NCI-H146 treated with DMSO at 0.1 percent for 48 hours (cell line): ENCODE measurements around the gene LDLRAD4.

Source experiments
- DNase-seq: peaks from one replicate; lab custom pipeline; 2025; ENCODE audit not compliant: unreplicated experiment; lab: John Stamatoyannopoulos, UW

LDLRAD4 gene

GRCh38 chr18:13420969-13421686 is 202.6 kb downstream of the LDLRAD4 start:
- DNase-seq = no peak

- no peak for DNase-seq
Measured at GRCh38 chr18:13422541-13423147, 204.1 kb downstream of the LDLRAD4 start.

- DNase-seq = no peak
Measured at GRCh38 chr18:13423352-13423751, 204.8 kb downstream of the LDLRAD4 start.

- no peak for DNase-seq
Measured at GRCh38 chr18:13424363-13424762, 205.8 kb downstream of the LDLRAD4 start.

- DNase-seq = no peak
Measured at GRCh38 chr18:13425357-13426091, 207.0 kb downstream of the LDLRAD4 start.

- DNase-seq = no peak
Measured at GRCh38 chr18:13427354-13427753, 208.8 kb downstream of the LDLRAD4 start.

- no peak for DNase-seq
Measured at GRCh38 chr18:13428319-13428718, 209.8 kb downstream of the LDLRAD4 start.

GRCh38 chr18:13429016-13429415 is 210.5 kb downstream of the LDLRAD4 start:
- no peak for DNase-seq

GRCh38 chr18:13429884-13430510 is 211.4 kb downstream of the LDLRAD4 start:
- DNase-seq = no peak

- DNase-seq = no peak
Measured at GRCh38 chr18:13430663-13431062, 212.1 kb downstream of the LDLRAD4 start.

GRCh38 chr18:13431886-13432285 is 213.3 kb downstream of the LDLRAD4 start:
- no peak for DNase-seq

- no peak for DNase-seq
Measured at GRCh38 chr18:13433125-13433524, 214.6 kb downstream of the LDLRAD4 start.

GRCh38 chr18:13433685-13434084 is 215.1 kb downstream of the LDLRAD4 start:
- DNase-seq = no peak

GRCh38 chr18:13434854-13435253 is 216.3 kb downstream of the LDLRAD4 start:
- no peak for DNase-seq

GRCh38 chr18:13435586-13436333 is 217.2 kb downstream of the LDLRAD4 start:
- no peak for DNase-seq

GRCh38 chr18:13436576-13436975 is 218.0 kb downstream of the LDLRAD4 start:
- no peak for DNase-seq

GRCh38 chr18:13437034-13437433 is 218.5 kb downstream of the LDLRAD4 start:
- DNase-seq = no peak

GRCh38 chr18:13437796-13438506 is 219.4 kb downstream of the LDLRAD4 start:
- no peak for DNase-seq

- DNase-seq = no peak
Measured at GRCh38 chr18:13438507-13439056, 220.0 kb downstream of the LDLRAD4 start.

- no peak for DNase-seq
Measured at GRCh38 chr18:13439461-13439860, 220.9 kb downstream of the LDLRAD4 start.
